ENCODE measurements around the gene TMEM119.

- no peak for TF ChIP-seq CTCF (IDR thresholded peaks at IDR 0.05; ENCODE audit: insufficient read depth, low read length)
- TF ChIP-seq POLR2AphosphoS5 (IDR thresholded peaks at IDR 0.05; ENCODE audit: low read depth), result no peak
These were observed 14.7 kb downstream of the TMEM119 start for GRCh38 chr12:108582978-108583770.
